ENCODE results near the gene GHRH.

DNA sequence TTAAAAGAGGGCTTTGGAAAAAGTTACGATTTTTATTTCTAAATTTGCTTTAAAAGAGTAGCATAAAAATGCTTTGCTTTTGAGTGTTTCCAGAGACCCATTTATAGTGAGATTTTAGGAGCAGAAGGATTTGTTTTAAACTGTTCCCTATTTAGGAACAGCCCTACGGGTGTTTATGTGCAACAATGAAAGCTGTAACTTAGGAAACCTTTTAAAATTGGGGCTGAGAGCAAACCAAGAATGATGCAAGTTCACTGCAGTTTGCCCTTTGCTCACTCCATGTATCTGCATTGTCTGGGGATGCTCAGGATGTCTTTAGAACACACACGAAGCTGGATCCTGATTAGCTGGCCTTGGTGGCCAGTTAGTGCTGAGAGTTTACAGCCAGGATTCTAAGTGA, 40.9 kb downstream of the GHRH start:
- TF ChIP-seq, protein P1, sequence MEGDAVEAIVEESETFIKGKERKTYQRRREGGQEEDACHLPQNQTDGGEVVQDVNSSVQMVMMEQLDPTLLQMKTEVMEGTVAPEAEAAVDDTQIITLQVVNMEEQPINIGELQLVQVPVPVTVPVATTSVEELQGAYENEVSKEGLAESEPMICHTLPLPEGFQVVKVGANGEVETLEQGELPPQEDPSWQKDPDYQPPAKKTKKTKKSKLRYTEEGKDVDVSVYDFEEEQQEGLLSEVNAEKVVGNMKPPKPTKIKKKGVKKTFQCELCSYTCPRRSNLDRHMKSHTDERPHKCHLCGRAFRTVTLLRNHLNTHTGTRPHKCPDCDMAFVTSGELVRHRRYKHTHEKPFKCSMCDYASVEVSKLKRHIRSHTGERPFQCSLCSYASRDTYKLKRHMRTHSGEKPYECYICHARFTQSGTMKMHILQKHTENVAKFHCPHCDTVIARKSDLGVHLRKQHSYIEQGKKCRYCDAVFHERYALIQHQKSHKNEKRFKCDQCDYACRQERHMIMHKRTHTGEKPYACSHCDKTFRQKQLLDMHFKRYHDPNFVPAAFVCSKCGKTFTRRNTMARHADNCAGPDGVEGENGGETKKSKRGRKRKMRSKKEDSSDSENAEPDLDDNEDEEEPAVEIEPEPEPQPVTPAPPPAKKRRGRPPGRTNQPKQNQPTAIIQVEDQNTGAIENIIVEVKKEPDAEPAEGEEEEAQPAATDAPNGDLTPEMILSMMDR (IDR thresholded peaks at IDR 0.05), result no peak
- TF ChIP-seq POLR2A (IDR thresholded peaks at IDR 0.05), result no peak
